Right atrium auricular region (tissue), 2 donors: ENCODE data around the gene KRTAP9-7. TPM values are rescaled to one million over a fixed set of nuclear protein-coding genes. Genes with fewer than 3 reads are reported as not detected.

Experiments used
- DNase-seq: peaks from one replicate; pipeline ENCODE4 v3.0.0-alpha.2; 2019; ENCODE audit warnings: low spot score
- H3K27ac ChIP-seq, 2 donors: fragments of 200-600 bp; sonication (generic); 1 replicate in 1 of 2; 2 replicates in 1 of 2; pipeline ENCODE4 v1.5.1; 2016 to 2019
- H3K27me3 ChIP-seq, 2 donors: fragments of 200-600 bp; sonication (generic); one replicate each; pipeline versions ENCODE4 v1.5.1 to v1.6.0; 2017 to 2019
- H3K36me3 ChIP-seq: fragments of 200-600 bp; sonication (generic); one replicate; pipeline ENCODE4 v1.5.1; 2016
- H3K4me1 ChIP-seq, 2 donors: fragments of 200-600 bp; sonication (generic); one replicate each; pipeline versions ENCODE4 v1.5.1 to v1.6.0; 2017 to 2019
- H3K4me3 ChIP-seq, 2 donors: fragments of 200-600 bp; sonication (generic); 1 replicate in 1 of 2; 2 replicates in 1 of 2; pipeline ENCODE4 v1.5.1; 2017 to 2019; ENCODE audit warnings: mild to moderate bottlenecking in 1 of 2, moderate library complexity in 1 of 2
- H3K9me3 ChIP-seq, 2 donors: fragments of 200-600 bp; sonication (generic); one replicate each; pipeline ENCODE4 v1.5.1; 2019
- total RNA-seq, 2 donors: library from RNA; depleted of rRNA; stranded (reverse); fragments of >200 nt; gene quantifications; one replicate each; pipeline ENCODE4 v1.1.0, GENCODE V29; 2016
- TF ChIP-seq, protein P1 (sequence below), 2 donors: fragments of 200-600 bp; sonication (generic); IDR thresholded peaks; one replicate each; pipeline ENCODE4 v1.5.1; 2019; ENCODE audit warnings: antibody characterized with exemption in 2 of 2

The KRTAP9-7 gene
- total RNA-seq, 2 donors from 2014 or later, result not detected

DNA sequence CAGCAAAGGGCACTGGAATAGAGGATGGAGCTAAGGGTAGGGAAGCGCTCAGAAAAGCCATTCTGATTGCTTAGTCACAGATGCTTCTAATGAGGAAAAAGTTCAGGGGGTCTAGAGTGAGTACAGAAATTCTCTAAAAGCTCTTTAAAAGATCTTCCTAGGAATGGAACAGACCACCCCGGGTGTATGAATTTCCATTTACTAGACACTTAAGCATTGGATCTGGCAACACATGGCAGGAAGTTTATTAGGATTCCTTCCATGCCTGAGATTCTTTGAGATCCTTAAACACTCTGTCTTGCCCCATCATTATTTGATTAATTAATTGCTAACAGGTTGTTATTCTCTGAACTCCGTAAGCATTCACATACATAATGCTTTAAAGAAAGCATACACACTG lies 8.5 kb downstream of the KRTAP9-7 start:
- Histone ChIP-seq H3K27me3 (no peaks in the 10 kb centered on the region), H3K9me3 (no peaks in the 10 kb centered on the region), H3K36me3 (no peaks in the 10 kb centered on the region), H3K4me1 (no peaks in the 10 kb centered on the region), H3K27ac (no peak overlapping the region), H3K4me3 (no peak overlapping the region)
- TF ChIP-seq, protein P1, sequence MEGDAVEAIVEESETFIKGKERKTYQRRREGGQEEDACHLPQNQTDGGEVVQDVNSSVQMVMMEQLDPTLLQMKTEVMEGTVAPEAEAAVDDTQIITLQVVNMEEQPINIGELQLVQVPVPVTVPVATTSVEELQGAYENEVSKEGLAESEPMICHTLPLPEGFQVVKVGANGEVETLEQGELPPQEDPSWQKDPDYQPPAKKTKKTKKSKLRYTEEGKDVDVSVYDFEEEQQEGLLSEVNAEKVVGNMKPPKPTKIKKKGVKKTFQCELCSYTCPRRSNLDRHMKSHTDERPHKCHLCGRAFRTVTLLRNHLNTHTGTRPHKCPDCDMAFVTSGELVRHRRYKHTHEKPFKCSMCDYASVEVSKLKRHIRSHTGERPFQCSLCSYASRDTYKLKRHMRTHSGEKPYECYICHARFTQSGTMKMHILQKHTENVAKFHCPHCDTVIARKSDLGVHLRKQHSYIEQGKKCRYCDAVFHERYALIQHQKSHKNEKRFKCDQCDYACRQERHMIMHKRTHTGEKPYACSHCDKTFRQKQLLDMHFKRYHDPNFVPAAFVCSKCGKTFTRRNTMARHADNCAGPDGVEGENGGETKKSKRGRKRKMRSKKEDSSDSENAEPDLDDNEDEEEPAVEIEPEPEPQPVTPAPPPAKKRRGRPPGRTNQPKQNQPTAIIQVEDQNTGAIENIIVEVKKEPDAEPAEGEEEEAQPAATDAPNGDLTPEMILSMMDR (IDR thresholded peaks at IDR 0.05), result no peak
- no peak for DNase-seq

DNA sequence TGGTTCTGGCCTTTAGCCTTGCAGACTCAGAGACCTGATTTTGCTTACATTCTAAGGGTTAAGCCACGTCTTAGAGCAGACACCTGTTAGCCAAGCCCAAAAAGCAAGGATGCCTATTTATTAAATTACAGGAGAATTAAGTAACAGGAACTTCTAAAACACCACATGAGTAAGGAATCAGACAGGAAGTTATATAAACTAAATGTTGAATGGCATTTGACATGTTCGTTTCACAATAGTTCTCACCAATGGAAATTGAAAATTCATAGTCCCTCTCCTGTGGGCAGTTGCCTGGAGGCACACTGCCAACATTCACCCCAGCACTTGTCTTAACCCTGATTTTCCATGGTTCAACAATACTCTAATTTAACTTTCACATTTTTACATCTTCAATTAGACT lies 9.0 kb downstream of the KRTAP9-7 start:
- no peaks in the 10 kb centered on the region for H3K9me3 ChIP-seq

DNA sequence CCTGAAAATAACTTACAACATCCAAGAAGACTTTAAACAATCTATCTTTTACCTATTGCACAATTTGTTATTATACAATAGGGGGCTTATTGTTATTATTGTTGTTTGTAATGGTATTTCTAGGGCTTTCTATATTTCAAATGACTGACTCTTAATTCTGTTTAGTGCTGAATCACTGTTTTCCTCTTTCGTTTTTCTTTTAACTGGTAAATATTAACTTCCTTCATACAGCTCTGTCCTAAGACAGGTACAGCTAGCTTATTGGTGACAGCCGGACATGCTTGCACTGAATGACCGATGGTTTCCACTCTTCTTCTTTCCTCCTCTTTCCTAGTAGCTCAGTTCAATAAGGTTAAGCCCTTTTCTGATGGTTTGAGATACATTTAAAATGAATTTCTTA lies 11.6 kb downstream of the KRTAP9-7 start:
- TF ChIP-seq, protein P1 (IDR thresholded peaks at IDR 0.05), result no peak
- no peaks in the 10 kb centered on the region for H3K36me3 ChIP-seq
- H3K27ac ChIP-seq, result no peak overlapping the region
- no peaks in the 10 kb centered on the region for H3K9me3 ChIP-seq
- H3K4me3 ChIP-seq, result no peak overlapping the region
- H3K27me3 ChIP-seq, result no peaks in the 10 kb centered on the region
- no peak for DNase-seq
- no peaks in the 10 kb centered on the region for H3K4me1 ChIP-seq

More for the DNA sequence above, 9.0 kb downstream of the KRTAP9-7 start:
- Histone ChIP-seq H3K27me3 (no peaks in the 10 kb centered on the region), H3K27ac (no peak overlapping the region), H3K4me3 (no peak overlapping the region), H3K4me1 (no peaks in the 10 kb centered on the region), H3K36me3 (no peaks in the 10 kb centered on the region)
- TF ChIP-seq, protein P1 (IDR thresholded peaks at IDR 0.05), result no peak
- DNase-seq, result no peak

DNA sequence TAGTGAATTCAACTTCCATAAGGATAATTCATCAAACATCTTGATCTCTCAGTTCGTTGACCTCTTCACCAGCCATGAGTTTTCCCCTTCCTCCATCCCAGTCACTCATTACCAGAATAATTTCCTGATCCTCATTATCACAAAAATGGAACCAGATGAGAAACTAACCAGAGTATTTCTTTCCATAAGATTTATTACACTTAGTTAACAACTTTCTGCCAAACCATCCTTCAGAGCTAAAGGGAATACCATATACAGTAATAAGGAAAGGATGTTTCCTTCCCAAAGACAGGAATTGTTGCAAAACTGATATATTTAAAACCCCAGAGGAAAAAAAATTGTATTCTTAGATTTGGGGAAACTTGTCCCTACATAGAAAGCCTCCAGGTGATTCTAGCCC lies 18.5 kb downstream of the KRTAP9-7 start:
- TF ChIP-seq, protein P1 (IDR thresholded peaks at IDR 0.05), result no peak
- no peaks in the 10 kb centered on the region for H3K9me3 ChIP-seq
- no peaks in the 10 kb centered on the region for H3K27me3 ChIP-seq
- DNase-seq, result no peak
- no peaks in the 10 kb centered on the region for H3K36me3 ChIP-seq
- no peak overlapping the region for H3K4me3 ChIP-seq
- H3K4me1 ChIP-seq, result no peaks in the 10 kb centered on the region
- no peak overlapping the region for H3K27ac ChIP-seq

DNA sequence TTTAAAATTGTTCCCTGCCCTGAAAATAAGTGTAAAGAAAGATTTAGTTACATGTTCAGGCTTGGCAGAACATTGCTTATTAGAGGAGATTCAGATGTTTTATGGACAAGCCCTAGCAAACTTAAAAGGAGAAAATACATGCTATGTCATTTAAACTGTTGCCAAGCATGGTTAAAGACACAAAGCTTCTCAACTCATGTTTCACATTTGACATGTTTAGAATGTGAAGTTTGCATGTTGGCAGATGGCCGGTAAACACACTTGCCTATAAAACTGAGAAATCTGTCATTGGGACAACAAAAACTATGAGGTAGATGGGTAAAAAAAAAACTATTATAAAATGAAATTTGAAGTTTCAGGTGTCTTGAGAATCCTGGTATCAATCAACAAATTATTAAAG lies 21.3 kb downstream of the KRTAP9-7 start:
- Histone ChIP-seq H3K27ac (no peak overlapping the region), H3K4me1 (no peaks in the 10 kb centered on the region), H3K36me3 (no peaks in the 10 kb centered on the region), H3K4me3 (no peak overlapping the region), H3K27me3 (no peaks in the 10 kb centered on the region), H3K9me3 (no peaks in the 10 kb centered on the region)
- TF ChIP-seq, protein P1 (IDR thresholded peaks at IDR 0.05), result no peak
- DNase-seq, result no peak

DNA sequence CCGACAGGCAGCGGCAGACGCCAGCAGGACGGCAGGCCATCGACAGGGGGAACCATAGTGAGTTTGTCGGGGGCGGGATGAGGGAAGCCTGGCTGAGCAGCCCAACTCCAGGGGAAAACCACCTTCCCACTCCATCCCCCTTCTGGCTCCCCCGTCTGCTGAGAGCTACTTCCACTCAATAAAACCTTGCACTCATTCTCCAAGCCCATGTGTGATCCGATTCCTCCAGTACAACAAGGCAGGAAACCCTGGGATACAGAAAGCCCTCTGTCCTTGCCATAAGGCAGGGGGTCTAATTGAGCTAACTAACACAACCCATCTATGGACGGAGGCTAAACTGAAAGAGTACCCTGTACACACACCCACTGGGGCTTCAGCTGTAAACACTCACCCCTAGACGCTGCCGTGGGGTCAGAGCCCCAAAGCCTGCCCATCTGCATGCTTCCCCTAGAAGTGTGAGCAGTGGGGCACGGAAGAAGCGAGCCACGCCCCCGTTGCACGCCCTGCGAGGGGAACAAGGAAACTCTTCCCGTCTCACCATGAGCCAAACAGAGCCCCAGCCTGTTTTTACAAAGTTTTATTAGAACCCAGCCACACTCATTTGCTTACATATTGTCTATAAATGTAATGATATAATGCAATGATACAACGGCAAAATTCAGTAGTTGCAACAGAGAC lies 23.1 kb downstream of the KRTAP9-7 start:
- DNase-seq, result no peak
- Histone ChIP-seq H3K27me3 (no peaks in the 10 kb centered on the region), H3K36me3 (no peaks in the 10 kb centered on the region), H3K4me3 (no peak overlapping the region), H3K27ac (no peak overlapping the region), H3K9me3 (no peaks in the 10 kb centered on the region), H3K4me1 (no peaks in the 10 kb centered on the region)
- TF ChIP-seq, protein P1 (IDR thresholded peaks at IDR 0.05), result no peak
